ENCODE data around the gene DCTPP1.
"Not testable (repeated sequence)": the region's sequence is repeated elsewhere in the genome, so short reads cannot be mapped to it uniquely, and the experiment has no call there.

The DCTPP1 gene

DNA sequence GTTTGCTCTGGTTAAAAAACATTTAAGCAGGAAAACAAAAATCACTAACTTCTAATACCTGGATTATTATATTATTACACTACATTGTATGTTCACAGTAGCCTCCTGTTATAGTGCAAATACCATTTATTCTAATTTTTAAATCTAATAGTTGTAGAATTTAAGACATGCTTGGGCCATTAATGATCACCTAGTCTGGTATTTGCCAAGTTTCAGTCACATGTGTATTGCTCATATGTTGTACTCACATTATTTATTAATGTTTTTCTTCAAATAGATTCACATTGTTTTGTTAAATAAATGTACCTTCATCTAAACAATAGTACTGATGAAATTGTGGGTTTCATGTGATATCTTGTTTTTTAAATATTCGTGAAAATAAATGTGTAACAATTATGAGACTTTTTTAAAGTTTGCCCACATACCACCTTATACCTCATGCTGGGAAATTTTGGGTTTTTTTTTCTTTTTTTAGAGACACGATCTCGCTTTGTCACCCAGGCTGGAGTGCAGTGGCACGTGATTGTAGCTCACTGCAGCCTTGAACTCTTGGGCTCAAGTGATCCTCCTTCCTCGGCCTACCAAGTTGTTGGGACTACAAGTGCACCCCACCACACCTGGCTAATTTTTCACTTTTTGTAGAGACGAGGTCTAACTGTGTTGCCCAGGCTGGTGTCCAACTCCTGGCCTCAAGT is 16.6 kb downstream of the DCTPP1 start:
- DNase-seq (ENCODE audit: low spot score): no peak

- DNase-seq (ENCODE audit: low spot score): peak; percentile 90
Observed at GRCh38 chr16:30409125-30410060, 20.4 kb downstream of the DCTPP1 start.

DNA sequence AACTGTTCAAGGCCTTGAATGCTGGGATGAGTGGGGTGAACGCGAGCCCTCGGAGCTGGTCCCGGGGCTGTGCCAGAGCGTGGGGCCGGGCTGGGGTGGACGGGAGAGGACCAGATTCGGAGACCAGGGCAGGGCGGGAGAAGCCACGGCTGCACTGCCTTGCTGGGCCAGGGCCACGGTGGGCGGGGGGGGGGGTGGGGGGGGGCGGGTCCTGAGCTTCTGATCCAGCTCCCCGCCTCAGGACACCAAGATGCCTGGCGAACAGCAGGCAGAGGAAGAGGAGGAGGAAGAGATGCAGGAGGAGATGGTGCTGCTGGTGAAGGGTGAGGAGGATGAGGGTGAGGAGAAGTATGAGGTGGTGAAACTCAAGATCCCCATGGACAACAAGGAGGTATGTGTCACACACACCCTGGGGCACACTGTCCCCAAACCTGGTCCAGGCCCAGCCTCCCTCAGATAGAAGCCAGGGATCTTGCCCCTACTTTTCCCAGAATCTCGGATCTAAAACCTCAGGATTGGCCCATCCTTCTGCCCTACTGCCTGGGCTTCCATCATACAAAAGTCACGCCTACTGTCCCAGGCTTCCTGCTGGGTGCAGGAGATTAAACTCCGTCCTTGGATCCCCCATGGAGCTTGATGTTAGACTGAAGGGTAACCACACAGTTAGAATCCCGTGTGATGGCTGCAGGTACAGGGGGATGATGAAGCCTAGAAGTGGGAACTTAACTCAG is 21.9 kb downstream of the DCTPP1 start:
- DNase-seq (ENCODE audit: low spot score): peak; percentile 76

DNA sequence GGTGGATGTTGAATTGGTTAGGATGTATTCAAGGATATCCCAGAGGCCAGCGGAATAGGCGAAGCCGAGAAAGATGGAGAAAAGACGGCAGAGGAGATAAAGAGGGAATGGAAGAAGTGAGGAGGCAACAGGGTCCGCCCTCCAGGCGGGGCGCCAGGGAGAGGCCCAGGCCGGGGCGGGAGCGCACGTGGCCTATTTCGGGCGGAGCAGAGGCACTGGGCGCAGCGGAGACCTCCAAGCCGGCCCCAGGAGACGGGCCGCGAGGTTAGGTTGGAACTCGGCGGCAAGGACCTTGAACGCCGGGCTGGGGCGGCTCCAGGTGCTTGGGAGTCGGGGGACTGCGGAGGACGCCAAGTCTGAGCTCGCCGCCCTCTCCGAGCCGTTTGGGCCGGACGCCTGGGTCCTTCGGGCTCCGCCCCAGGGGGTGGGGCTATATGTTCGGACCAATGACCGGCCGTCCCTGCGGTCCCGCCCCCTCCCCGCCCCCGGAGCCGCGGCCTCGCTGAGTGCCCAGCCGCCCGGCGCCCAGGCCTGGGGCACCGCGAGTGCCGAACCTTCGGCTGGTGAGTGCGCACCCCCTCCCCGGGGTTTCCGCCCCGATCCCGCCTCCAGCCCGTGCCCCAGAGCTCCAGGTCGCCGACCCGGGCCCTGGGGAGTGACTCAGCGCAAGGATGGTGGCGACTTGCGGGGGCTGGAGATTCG is 22.6 kb downstream of the DCTPP1 start, which contains the start of gene ZNF771:
Gene ZNF771 (plus strand): TSS at position 505 of the 702 bp plus-strand sequence. CDS start 448 bp downstream, outside the sequence.
- peak; percentile 95 for DNase-seq (ENCODE audit: low spot score)

GRCh38 chr16:30406795-30407101 is 23.1 kb downstream of the DCTPP1 start:
- DNase-seq (ENCODE audit: low spot score): no peak

DNA sequence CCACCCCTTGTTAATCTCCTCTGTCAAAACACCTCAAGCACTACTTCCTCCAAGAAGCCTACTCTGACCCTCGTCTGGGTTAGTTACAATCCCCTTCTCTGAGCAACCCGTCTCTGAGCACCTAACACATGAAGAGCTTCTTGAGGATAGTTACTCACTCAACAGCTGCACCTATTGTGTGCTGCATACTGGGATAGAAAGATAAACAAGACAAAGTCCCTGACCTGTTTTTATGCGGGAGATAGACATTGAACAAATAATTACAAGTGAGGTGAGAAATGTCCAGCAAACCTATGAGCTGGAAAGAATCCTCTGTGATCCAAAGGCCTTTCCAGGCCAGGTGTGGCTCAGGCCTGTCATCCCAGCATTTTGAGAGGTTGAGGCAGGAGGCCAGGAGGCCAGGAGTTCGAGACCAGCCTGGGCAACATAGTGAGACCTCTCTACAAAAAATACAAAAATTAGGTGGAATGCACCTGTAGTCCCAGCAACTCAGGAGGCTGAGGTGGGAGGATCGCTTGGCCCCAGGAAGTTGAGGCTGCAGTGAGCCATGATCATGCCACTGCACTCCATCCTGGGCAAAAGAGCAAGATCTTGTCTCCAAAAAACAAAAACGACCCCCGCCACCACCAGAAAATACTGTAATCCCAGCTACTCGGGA is 27.9 kb downstream of the DCTPP1 start:
- DNase-seq (ENCODE audit: low spot score): no peak

- no peak for DNase-seq (ENCODE audit: low spot score)
Observed at GRCh38 chr16:30399435-30400186, 30.2 kb downstream of the DCTPP1 start.

- no peak for DNase-seq (ENCODE audit: low spot score)
Observed at GRCh38 chr16:30398661-30399434, 31.0 kb downstream of the DCTPP1 start.

- no peak for DNase-seq (ENCODE audit: low spot score)
Observed at GRCh38 chr16:30397776-30398660, 31.8 kb downstream of the DCTPP1 start.

DNA sequence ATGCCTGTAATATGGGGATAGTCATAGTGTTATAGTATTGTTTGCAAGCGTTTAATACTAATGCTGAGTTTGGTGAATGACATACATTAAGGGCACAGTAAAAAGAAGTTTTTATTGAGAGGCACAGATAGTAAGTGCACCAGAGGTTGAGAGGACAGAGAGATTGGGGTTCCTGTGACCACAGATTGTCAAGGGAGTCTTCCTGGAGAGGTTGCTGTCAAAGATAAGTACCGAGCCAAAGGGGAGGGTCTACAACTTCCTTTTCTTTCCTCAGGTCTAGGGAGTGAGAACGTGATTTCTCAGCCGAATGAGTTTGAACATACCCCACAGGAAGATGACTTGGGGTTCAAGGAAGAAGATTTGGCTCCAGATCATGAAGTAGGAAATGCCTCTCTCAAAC is 32.8 kb downstream of the DCTPP1 start:
- no peak for DNase-seq (ENCODE audit: low spot score)

DNA sequence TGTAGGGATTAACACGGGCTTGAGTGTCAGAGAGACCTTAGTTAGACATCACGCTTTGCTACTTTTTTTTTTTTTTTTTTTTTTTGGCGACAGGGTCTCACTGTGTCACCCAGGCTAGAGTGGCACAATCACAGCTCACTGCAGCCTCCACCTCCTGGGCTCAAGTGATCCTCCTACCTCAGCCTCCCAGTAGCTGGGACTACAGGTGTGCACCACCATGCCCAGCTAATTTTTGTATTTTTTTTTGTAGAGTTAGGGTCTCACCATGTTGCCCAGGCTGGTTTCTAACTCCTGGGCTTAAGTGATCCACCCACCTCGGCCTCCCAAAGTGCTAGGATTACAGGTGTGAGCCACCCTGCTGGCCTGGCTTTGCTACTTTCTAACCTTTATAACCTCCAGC is 33.2 kb downstream of the DCTPP1 start:
- not testable (repeated sequence) for DNase-seq (ENCODE audit: low spot score)

DNA sequence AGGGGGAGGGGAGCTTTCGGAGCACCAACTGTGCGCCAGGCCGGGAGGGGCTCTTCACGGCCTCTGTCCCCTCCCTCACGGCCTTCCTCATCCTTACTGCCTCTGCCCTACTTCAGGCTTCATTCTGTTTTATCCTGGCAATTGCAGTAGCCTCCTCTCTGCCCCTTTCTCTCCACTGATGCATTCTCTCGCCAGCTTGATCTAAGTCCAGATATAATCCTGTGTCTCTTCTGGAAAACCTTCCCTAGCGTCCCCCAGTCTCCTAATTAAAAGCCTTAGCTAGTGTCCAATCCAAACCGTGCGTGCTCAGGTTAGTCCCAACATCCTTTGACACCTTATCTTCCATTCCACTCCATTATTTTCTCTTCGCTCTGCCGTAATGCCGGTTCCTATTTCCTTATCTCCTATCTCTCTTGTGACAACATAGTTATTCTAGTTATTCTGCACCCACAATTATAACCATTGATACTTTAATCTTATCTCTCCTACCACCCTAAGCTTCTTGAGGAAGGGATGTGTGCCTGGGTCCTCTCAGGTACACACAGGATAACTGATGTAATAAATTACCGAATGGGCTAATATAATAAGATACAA is 33.7 kb downstream of the DCTPP1 start:
- no peak for DNase-seq (ENCODE audit: low spot score)

DNA sequence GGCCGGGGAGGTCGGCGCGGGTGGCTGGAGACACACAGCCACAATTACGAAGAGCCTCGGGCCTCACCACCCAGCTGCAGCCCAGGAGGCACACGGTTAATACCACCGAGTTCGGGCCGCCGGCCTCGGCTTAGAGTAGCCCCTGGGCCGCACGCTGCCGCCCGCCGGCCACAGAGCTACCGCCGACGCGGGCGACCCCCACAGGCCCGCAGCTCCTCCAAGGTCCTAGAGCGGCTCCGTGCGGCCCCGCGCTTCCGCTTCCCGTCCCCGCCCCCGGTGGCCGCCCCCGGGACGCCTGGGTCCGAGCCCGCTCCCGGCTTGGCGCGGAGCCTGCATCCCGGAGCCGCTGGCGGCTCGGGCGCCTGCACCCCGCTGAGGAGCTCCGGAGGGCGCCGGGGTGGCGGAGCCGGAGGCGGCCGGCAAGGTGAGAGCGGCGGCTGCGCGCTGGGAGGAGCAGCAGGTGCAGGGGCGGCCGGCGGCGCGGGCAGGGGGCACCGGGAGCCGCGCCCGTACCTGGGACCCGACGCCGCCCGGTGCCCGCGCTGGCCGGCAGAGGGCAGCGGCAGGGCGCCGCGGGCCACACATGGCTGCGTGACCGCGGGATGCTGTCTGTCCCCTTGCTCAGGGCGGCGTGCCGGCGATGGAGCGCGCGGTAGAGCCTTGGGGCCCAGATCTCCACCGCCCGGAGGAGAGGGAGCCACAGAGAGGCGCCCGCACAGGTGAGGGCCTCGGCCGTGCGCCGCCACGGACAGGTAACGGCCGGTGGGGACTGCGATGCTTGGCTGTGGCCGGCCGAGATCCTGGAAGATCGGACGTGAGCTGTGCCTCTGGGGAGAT is 34.5 kb downstream of the DCTPP1 start, which contains the start of gene ZNF48:
Gene ZNF48 (plus strand): TSS at position 266 of the 837 bp plus-strand sequence. CDS start 375 bp downstream, at position 641.
- peak; percentile 94 for DNase-seq (ENCODE audit: low spot score)

DNA sequence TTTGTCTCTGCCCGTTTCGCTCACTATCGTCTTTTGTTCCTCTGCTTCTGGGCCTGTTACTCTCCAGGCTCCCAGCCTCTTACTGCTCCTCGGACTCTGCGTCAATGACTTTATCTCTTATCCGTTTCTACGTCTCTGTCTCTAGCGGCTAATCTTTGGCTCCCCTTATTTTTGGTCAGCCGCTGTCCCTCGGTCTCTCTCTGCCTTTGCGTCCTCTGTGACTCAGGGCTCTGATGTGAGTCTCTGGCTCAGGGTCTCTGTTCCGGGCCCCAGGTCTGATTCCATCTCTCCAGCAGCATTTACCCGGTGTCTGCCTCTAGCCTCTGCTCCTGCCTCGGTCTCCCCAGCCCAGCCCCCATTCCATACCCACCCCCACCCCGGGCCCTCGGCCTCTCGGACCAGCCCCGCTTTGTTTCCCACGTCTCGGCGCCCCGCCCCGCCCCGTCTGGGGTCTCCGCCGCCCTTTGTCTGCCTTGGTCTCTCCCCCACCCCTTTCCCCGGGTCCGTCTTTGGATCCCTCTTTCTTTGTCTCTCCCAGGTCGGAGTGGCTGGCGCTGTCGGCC is 35.2 kb downstream of the DCTPP1 start:
- DNase-seq (ENCODE audit: low spot score): peak; percentile 40

GRCh38 chr16:30383521-30383920 is 46.3 kb downstream of the DCTPP1 start:
- DNase-seq (ENCODE audit: low spot score): no peak

GRCh38 chr16:30382111-30382881 is 47.5 kb downstream of the DCTPP1 start, which contains the start of gene SEPTIN1:
Gene SEPTIN1 (minus strand): TSS chr16:30382561. CDS start chr16:30382542, 19 bp downstream.
- DNase-seq (ENCODE audit: low spot score): no peak
